ENCODE data around the gene PROK1.

GRCh38 chr1:110501488-110502132 lies 50.7 kb downstream of the PROK1 start:
- TF ChIP-seq REST (IDR thresholded peaks at IDR 0.05; ENCODE audit: borderline replicate concordance in 1 of 2, low read depth in 1 of 2, low read length in 2 of 2) (no peak), RAD21 (CRISPR knock-in tag; IDR thresholded peaks at IDR 0.05) (no peak), PCBP1 (IDR thresholded peaks at IDR 0.05; ENCODE audit: borderline replicate concordance, low read depth, low read length) (no peak)
